ENCODE measurements around the gene CACNG4. TPM values are rescaled to one million over a fixed set of nuclear protein-coding genes. Genes with fewer than 3 reads are reported as not detected.

Gene CACNG4
- total and polyA plus RNA-seq, 2 of the 4 experiments (the other 2 are of a cell fraction): under 0.01 to 0.53 TPM

DNA sequence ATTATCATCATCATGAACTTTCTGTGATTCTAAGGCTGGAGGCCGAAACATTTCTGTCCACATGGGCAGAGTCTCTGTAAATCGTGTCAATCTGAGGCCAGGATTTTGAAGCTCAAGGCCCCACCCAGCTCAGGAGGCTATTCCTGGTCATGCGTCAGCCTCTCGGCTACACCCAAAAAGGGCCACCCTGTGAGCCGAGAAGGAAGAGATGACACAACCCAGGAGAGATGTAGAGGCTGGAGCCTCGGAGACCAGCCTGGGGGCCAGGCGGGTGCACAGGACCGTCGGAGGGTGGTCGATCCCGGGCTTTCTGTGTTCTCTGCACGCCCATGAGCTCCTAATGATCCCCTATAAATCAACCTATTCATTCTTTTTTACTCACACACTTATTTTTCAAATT, 78.8 kb downstream of the CACNG4 start (continued):
- TF ChIP-seq, protein P1, sequence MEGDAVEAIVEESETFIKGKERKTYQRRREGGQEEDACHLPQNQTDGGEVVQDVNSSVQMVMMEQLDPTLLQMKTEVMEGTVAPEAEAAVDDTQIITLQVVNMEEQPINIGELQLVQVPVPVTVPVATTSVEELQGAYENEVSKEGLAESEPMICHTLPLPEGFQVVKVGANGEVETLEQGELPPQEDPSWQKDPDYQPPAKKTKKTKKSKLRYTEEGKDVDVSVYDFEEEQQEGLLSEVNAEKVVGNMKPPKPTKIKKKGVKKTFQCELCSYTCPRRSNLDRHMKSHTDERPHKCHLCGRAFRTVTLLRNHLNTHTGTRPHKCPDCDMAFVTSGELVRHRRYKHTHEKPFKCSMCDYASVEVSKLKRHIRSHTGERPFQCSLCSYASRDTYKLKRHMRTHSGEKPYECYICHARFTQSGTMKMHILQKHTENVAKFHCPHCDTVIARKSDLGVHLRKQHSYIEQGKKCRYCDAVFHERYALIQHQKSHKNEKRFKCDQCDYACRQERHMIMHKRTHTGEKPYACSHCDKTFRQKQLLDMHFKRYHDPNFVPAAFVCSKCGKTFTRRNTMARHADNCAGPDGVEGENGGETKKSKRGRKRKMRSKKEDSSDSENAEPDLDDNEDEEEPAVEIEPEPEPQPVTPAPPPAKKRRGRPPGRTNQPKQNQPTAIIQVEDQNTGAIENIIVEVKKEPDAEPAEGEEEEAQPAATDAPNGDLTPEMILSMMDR (conservative IDR thresholded peaks at IDR 0.05; ENCODE audit: low read depth, low read length): no peak

DNA sequence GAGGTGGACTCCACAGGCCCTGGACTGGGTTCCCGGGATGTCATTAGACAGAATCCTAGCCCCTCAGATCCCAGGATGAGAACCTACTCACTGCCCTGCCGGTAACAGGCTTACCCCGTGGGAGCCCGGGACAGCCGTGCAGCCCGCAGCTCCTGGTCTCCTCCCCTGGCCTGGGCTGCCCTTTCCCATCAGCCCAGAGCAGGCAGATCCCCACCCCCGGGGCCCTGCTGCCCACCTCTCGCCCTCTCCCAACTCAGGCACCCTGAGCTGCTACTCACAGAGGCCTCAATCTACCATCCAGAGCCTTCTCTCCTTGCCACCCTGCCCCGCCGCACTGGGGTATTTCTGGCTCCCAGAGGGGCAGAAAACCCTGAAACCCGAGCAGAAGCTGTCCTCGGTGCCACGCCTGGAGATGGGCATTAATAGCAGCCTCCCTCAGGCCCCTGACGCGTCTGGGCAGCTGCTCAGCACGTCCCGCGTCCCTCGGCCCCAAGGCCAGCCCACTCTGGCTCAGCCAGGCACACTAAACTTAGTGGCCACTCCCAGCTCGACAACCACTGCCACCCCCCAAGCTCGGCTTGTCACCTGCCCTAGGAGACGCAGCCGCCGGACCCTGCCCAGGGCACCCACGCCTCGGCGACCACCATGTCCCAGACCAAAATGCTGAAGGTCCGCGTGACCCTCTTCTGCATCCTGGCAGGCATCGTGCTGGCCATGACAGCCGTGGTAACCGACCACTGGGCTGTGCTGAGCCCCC, 79.7 kb downstream of the CACNG4 start, which contains the start of gene CACNG1:
Gene CACNG1 (plus strand): TSS at position 539 of the 757 bp plus-strand sequence. CDS start 107 bp downstream, at position 646.
- Histone ChIP-seq H3K4me1 (ENCODE audit: control insufficient read depth, insufficient read depth, low read length) (no peaks in the 10 kb centered on the region), H3K79me1 (ENCODE audit: low read depth in 1 of 2, low read length in 2 of 2) (no peaks in the 10 kb centered on the region), H2AK5ac (ENCODE audit: low read depth, low read length) (no peak within 1 kb of the TSS), H2BK20ac (ENCODE audit: low read depth, low read length) (no peak within 1 kb of the TSS), H2BK5ac (ENCODE audit: low read depth, low read length, poor library complexity, severe bottlenecking) (no peak within 1 kb of the TSS), H2BK15ac (ENCODE audit: low read depth, low read length) (no peak within 1 kb of the TSS), H3K14ac (replicated peaks; ENCODE audit: low read depth, low read length) (no peak within 1 kb of the TSS), H3K18ac (ENCODE audit: low read depth, low read length) (no peak within 1 kb of the TSS), H3K56ac (ENCODE audit: extremely low read depth, insufficient read depth, low read length) (no peak within 1 kb of the TSS), H2BK120ac (ENCODE audit: low read depth, low read length) (no peak within 1 kb of the TSS), H2AFZ (replicated peaks; ENCODE audit: low read length, poor library complexity) (peak within 1 kb of the TSS; percentile 41), H4K91ac (ENCODE audit: insufficient read depth, low read depth, low read length) (no peak within 1 kb of the TSS), H3K36me3 (ENCODE audit: control insufficient read depth, insufficient read depth, low read length) (no peaks in the 10 kb centered on the region), H3K4me3 (ENCODE audit: insufficient read depth, low read depth, low read length) (no peak within 1 kb of the TSS), H3K23ac (ENCODE audit: low read depth, low read length) (no peak within 1 kb of the TSS), H3K9ac (ENCODE audit: low read depth, low read length) (no peak within 1 kb of the TSS), H4K5ac (ENCODE audit: low read depth, low read length) (no peak within 1 kb of the TSS), H3K4ac (ENCODE audit: low read depth, low read length) (no peak within 1 kb of the TSS), H4K8ac (ENCODE audit: low read depth in 2 of 2, low read length in 2 of 2) (no peak within 1 kb of the TSS), H3K27ac (ENCODE audit: insufficient read depth, low read length) (no peak within 1 kb of the TSS), H3K27me3 (ENCODE audit: control insufficient read depth, insufficient read depth, low read length) (peaks cover 48% of the 10 kb centered on the region), H2AK9ac (replicated peaks; ENCODE audit: low read depth, low read length, poor library complexity) (no peak within 1 kb of the TSS), H3K9me1 (ENCODE audit: insufficient read depth, low read length) (no peaks in the 10 kb centered on the region), H4K20me1 (ENCODE audit: insufficient read depth, low read length) (no peaks in the 10 kb centered on the region), H3K9me3 (ENCODE audit: control insufficient read depth, insufficient read depth, low read length) (peaks cover 12% of the 10 kb centered on the region), H3K4me2 (ENCODE audit: low read depth, low read length) (no peak within 1 kb of the TSS)
- dilution Hi-C loops (cut with HindIII; ENCODE audit: low sequenced_read_pairs, unreplicated experiment): no loop called here
- DNase-seq (no peak), ATAC-seq (ENCODE audit: low read depth) (no peak)
- in situ Hi-C loops (cut with MboI; ENCODE audit: low sequenced_read_pairs): no loop called here
- POLR2A ChIA-PET (ENCODE audit: unreplicated experiment): no interaction called here
- BruUV-seq (replicated peaks): no TSS peak
- 78% methylated on average over 21 of the region's 32 CpGs; no CpG with 5 or more reads in 1 of the 2 experiments for WGBS, 2 experiments (ENCODE audit: extremely low coverage in 2 of 2, insufficient read length in 1 of 2)
- intact Hi-C loops (cut with micrococcal nuclease): no loop called here
- CTCF ChIA-PET: no interaction called here
- TF ChIP-seq CHD1 (IDR thresholded peaks at IDR 0.05; ENCODE audit: low read depth, low read length) (no peak), MAZ (IDR thresholded peaks at IDR 0.05; ENCODE audit: borderline replicate concordance, low read depth, low read length) (no peak), BHLHE40 (IDR thresholded peaks at IDR 0.05; ENCODE audit: low read depth, low read length) (no peak), RCOR1 (IDR thresholded peaks at IDR 0.05; ENCODE audit: insufficient replicate concordance, low read length) (no peak), POLR2A (IDR thresholded peaks at IDR 0.05; ENCODE audit: low read depth, low read length) (no peak), MAFK (IDR thresholded peaks at IDR 0.05; ENCODE audit: low read depth, low read length) (no peak)
- TF ChIP-seq, protein P2, sequence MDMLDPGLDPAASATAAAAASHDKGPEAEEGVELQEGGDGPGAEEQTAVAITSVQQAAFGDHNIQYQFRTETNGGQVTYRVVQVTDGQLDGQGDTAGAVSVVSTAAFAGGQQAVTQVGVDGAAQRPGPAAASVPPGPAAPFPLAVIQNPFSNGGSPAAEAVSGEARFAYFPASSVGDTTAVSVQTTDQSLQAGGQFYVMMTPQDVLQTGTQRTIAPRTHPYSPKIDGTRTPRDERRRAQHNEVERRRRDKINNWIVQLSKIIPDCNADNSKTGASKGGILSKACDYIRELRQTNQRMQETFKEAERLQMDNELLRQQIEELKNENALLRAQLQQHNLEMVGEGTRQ (IDR thresholded peaks at IDR 0.05; ENCODE audit: low read depth, low read length): no peak
- TF ChIP-seq, protein P3, sequence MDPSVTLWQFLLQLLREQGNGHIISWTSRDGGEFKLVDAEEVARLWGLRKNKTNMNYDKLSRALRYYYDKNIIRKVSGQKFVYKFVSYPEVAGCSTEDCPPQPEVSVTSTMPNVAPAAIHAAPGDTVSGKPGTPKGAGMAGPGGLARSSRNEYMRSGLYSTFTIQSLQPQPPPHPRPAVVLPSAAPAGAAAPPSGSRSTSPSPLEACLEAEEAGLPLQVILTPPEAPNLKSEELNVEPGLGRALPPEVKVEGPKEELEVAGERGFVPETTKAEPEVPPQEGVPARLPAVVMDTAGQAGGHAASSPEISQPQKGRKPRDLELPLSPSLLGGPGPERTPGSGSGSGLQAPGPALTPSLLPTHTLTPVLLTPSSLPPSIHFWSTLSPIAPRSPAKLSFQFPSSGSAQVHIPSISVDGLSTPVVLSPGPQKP (IDR thresholded peaks at IDR 0.05; ENCODE audit: borderline replicate concordance, low read depth, low read length): no peak
- TF ChIP-seq, protein P1 (conservative IDR thresholded peaks at IDR 0.05; ENCODE audit: low read depth, low read length): no peak

Measured in IMR-90 (cell line).